ENCODE data around the gene PGM1.

DNA sequence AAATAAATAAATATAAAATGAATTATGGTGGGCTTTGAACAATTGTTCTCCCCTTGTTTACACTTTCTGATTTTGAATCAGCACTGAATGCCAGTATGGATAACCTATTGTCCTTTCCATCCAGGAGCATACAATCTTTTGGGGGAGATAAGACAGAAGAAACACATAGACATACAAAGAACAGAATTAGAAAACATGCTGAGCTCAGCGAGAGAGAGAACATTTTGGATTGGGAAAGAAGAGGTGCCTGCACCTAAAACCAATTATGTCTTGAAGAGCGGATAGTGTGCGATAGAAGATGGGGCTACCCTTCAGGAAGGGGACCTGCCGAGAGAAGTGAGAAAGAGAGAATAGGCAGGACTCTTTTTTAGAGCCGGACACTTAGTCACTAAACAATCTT lies 6.6 kb downstream of the PGM1 start:
- TF ChIP-seq, protein P1, sequence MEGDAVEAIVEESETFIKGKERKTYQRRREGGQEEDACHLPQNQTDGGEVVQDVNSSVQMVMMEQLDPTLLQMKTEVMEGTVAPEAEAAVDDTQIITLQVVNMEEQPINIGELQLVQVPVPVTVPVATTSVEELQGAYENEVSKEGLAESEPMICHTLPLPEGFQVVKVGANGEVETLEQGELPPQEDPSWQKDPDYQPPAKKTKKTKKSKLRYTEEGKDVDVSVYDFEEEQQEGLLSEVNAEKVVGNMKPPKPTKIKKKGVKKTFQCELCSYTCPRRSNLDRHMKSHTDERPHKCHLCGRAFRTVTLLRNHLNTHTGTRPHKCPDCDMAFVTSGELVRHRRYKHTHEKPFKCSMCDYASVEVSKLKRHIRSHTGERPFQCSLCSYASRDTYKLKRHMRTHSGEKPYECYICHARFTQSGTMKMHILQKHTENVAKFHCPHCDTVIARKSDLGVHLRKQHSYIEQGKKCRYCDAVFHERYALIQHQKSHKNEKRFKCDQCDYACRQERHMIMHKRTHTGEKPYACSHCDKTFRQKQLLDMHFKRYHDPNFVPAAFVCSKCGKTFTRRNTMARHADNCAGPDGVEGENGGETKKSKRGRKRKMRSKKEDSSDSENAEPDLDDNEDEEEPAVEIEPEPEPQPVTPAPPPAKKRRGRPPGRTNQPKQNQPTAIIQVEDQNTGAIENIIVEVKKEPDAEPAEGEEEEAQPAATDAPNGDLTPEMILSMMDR (conservative IDR thresholded peaks at IDR 0.05), result no peak
- TF ChIP-seq EZH2 (IDR thresholded peaks at IDR 0.05; ENCODE audit: low read depth), result no peak
